Measurements from ENCODE around the gene MAP2K7. TPM values are rescaled to one million over a fixed set of nuclear protein-coding genes. Genes with fewer than 3 reads are reported as not detected.
"Not testable (repeated sequence)": the region's sequence is repeated elsewhere in the genome, so short reads cannot be mapped to it uniquely, and the experiment has no call there.

The MAP2K7 gene
- total RNA-seq, 1 experiment from 2014 or later, result 10.4 TPM

DNA sequence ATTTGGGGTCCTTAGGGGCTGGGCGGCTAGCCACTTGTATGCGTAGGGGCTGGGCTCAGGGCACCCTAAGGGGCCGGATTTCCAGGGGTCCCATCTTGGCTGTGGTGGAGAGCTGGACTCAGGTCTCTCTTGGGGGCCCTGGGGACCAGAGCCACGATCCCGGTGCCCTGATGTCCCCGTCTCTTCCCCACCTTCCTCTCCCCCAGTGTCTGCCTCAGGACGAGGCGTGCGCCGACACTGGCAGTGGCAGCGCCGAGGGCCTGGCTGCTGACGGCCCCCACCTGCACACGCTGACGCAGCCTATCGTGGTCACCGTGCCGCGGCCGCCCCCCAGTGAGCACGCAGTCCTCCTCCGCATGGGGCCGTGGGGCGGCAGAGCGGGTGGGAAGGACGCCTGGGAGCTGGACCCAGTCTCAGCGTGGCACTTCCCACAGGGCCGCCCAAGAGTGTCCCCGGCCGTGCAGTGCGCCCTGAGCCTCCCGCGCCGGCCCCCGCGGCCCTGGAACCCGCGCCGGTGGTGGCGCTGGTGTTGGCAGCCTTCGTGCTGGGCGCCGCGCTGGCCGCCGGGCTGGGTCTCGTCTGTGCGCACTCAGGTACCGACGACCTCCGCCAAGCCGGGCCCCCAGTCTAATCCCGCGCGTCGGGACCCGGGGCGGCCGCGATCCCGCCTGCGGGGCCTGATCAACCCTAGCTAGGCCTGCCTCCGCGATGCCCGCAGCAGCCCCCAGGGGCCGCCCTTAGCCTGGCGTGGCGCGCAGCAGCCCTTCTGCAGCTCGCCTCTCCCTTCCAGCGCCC, 13.8 kb downstream of the MAP2K7 start:
- H3K79me2 ChIP-seq (ENCODE audit: low read length), result no peaks in the 10 kb centered on the region

DNA sequence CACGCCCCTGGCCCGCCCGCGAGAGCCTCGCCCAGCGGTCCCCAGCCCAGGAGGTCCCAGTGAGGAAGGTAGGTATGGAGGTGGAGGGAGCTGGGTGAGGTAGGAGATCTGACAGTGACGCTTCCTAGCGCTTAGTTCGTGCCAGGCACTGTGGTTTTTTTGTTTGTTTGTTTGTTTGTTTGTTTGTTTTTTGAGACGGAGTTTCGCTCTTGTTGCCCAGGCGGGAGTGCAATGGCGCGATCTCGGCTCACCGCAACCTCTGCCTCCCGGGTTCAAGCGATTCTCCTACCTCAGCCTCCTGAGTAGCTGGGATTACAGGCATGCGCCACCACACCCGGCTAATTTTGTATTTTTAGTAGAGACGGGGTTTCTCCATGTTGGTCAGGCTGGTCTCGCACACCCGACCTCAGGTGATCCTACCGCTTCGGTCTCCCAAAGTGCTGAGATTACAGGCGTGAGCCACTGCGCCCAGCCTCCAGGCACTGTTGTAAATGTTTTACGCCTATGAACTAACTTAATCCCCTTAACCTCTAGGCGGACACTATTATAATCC, 14.5 kb downstream of the MAP2K7 start:
- not testable (repeated sequence) for H3K27ac ChIP-seq (ENCODE audit: low read length); H2AFZ ChIP-seq (ENCODE audit: low read length); H3K36me3 ChIP-seq (ENCODE audit: insufficient read depth, low read length); H3K9me3 ChIP-seq (ENCODE audit: low read length); DNase-seq; H3K9ac ChIP-seq (ENCODE audit: low read length); H3K9me2 ChIP-seq (replicated peaks; ENCODE audit: insufficient read depth, low read length); H3K4me2 ChIP-seq (ENCODE audit: low read depth, low read length, poor library complexity, severe bottlenecking); H3K27me3 ChIP-seq (ENCODE audit: low read length); H3K4me3 ChIP-seq (ENCODE audit: low read length); H3K79me2 ChIP-seq (ENCODE audit: low read length)
- peaks cover 44% of the 10 kb centered on the region for H3K4me1 ChIP-seq (ENCODE audit: low read length)
- peaks cover 19% of the 10 kb centered on the region; the same call in 1 of the 2 replicates for H4K20me1 ChIP-seq (ENCODE audit: insufficient read depth, low read depth, low read length)

More for the DNA sequence above, 13.8 kb downstream of the MAP2K7 start:
- Histone ChIP-seq H3K27me3 (ENCODE audit: low read length) (no peaks in the 10 kb centered on the region), H3K9me3 (ENCODE audit: low read length) (no peaks in the 10 kb centered on the region), H3K9ac (ENCODE audit: low read length) (peak overlapping the region; percentile 65), H3K9me2 (replicated peaks; ENCODE audit: insufficient read depth, low read length) (no peaks in the 10 kb centered on the region), H3K4me3 (ENCODE audit: low read length) (peak overlapping the region; percentile 57; the same call in 1 of the 2 replicates), H3K4me1 (ENCODE audit: low read length) (peaks cover 41% of the 10 kb centered on the region), H3K4me2 (ENCODE audit: low read depth, low read length, poor library complexity, severe bottlenecking) (peak overlapping the region; percentile 62), H3K27ac (ENCODE audit: low read length) (no peak overlapping the region), H4K20me1 (ENCODE audit: insufficient read depth, low read depth, low read length) (peaks cover 16% of the 10 kb centered on the region; the same call in 1 of the 2 replicates), H3K36me3 (ENCODE audit: insufficient read depth, low read length) (0 out of 2 replicates have a peak, but pooled peaks cover 2% of the 10 kb centered on the region), H2AFZ (ENCODE audit: low read length) (no peak overlapping the region)
- DNase-seq, result peak; percentile 74

DNA sequence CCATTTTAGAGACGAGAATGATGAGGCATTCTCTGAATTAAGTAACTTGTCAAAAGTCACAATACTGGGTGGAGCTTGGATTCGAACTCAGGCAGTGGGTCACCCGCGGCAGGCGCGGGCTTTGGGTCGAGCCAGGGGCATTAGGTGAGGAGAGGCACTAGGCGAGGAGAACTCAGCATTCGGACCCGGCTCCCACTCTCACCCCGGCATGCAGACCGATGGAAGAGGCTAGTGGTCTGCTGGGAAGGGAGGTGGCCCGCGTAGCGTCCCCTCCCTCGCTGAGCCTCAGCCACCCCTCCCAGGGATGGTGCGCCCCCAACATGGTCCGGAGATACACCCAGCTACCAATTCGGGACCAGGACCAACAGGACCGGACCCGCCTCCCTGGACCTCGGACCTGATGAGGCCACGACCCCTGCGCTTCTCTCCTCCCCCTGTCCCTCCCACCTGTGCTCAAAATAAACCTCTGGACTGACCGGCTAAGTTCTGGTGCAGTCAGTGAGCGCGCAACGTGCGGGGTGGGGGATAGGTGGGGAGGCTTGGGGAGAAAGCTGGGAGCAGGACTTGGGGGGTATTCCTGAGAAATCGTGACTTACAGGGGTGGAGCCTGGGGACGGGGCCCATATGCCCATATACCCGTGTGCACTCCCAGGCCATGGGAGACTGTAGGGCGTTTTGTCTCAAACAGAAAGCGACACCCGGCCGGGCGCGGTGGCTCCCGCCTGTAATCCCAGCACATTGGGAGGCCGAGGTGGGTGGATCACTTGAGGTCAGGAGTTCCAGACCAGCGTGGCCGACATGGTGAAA, 15.1 kb downstream of the MAP2K7 start:
- 0 out of 2 replicates have a peak, but pooled peaks cover 4% of the 10 kb centered on the region for H3K36me3 ChIP-seq (ENCODE audit: insufficient read depth, low read length)
- H2AFZ ChIP-seq (ENCODE audit: low read length), result no peak overlapping the region
- no peaks in the 10 kb centered on the region for H3K9me3 ChIP-seq (ENCODE audit: low read length)
- no peak overlapping the region for H3K27ac ChIP-seq (ENCODE audit: low read length)
- peaks cover 51% of the 10 kb centered on the region for H3K4me1 ChIP-seq (ENCODE audit: low read length)
- peaks cover 26% of the 10 kb centered on the region; the same call in 1 of the 2 replicates for H4K20me1 ChIP-seq (ENCODE audit: insufficient read depth, low read depth, low read length)
- H3K9ac ChIP-seq (ENCODE audit: low read length), result no peak overlapping the region
- DNase-seq, result no peak
- no peaks in the 10 kb centered on the region for H3K9me2 ChIP-seq (replicated peaks; ENCODE audit: insufficient read depth, low read length)
- no peak overlapping the region for H3K4me2 ChIP-seq (ENCODE audit: low read depth, low read length, poor library complexity, severe bottlenecking)
- H3K27me3 ChIP-seq (ENCODE audit: low read length), result no peaks in the 10 kb centered on the region
- H3K79me2 ChIP-seq (ENCODE audit: low read length), result no peaks in the 10 kb centered on the region
- no peak overlapping the region for H3K4me3 ChIP-seq (ENCODE audit: low read length)

DNA sequence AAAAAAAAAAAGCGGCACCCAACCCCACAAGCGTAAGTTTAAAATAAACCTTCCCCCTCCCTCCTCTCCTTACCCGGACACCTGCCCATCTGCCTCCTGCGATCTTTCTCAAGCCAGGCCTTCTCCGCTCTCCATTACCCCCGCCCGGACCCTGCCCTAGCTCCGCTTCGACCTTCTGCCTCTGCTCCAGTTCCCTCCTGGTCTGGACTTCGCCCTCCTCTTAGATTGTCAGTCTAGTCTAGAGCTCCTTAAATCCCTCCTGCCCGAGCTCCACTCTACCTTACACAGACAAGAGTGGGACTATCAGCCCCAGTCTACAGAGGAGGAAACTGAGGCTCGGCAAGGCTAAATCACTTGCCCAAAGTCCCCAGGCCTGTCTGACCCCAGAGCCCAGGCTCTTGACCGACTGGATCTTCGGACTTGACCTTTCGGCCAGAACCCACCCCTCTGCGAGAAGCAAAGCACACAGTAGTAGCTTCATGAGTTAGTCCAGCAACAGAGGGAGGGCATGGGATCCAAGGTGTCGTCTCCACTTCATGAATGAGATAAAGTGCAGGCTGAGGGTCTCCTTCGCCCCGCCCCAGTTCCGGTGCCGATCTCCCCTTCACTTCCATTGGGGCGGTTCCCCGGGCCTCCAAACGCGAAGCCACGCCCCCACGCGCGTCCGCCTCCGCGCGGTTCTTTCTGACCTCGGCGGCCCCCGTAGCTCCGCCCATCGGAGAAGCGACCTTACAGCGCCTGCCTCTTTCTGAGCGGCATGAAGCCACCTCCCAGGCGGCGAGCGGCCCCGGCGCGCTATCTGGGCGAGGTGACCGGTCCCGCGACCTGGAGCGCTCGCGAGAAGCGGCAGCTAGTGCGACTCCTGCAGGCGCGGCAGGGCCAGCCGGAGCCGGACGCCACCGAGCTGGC, 16.2 kb downstream of the MAP2K7 start, which contains the start of gene SNAPC2:
Gene SNAPC2, plus strand, starts transcription at position 729 of the 909 bp plus-strand sequence. Its CDS starts 29 bp downstream, at position 758.
- Histone ChIP-seq H3K36me3 (ENCODE audit: insufficient read depth, low read length) (0 out of 2 replicates have a peak, but pooled peaks cover 4% of the 10 kb centered on the region), H3K4me2 (ENCODE audit: low read depth, low read length, poor library complexity, severe bottlenecking) (peak within 1 kb of the TSS; percentile 95), H3K27ac (ENCODE audit: low read length) (no peak within 1 kb of the TSS), H3K9me2 (replicated peaks; ENCODE audit: insufficient read depth, low read length) (no peaks in the 10 kb centered on the region), H3K27me3 (ENCODE audit: low read length) (no peaks in the 10 kb centered on the region), H3K79me2 (ENCODE audit: low read length) (no peaks in the 10 kb centered on the region), H4K20me1 (ENCODE audit: insufficient read depth, low read depth, low read length) (peaks cover 36% of the 10 kb centered on the region; the same call in 1 of the 2 replicates), H3K9ac (ENCODE audit: low read length) (peak within 1 kb of the TSS; percentile 86), H3K4me1 (ENCODE audit: low read length) (peaks cover 56% of the 10 kb centered on the region), H3K4me3 (ENCODE audit: low read length) (peak within 1 kb of the TSS; percentile 87), H3K9me3 (ENCODE audit: low read length) (no peaks in the 10 kb centered on the region), H2AFZ (ENCODE audit: low read length) (peak within 1 kb of the TSS; percentile 93)
- DNase-seq, result peak; percentile 96

DNA sequence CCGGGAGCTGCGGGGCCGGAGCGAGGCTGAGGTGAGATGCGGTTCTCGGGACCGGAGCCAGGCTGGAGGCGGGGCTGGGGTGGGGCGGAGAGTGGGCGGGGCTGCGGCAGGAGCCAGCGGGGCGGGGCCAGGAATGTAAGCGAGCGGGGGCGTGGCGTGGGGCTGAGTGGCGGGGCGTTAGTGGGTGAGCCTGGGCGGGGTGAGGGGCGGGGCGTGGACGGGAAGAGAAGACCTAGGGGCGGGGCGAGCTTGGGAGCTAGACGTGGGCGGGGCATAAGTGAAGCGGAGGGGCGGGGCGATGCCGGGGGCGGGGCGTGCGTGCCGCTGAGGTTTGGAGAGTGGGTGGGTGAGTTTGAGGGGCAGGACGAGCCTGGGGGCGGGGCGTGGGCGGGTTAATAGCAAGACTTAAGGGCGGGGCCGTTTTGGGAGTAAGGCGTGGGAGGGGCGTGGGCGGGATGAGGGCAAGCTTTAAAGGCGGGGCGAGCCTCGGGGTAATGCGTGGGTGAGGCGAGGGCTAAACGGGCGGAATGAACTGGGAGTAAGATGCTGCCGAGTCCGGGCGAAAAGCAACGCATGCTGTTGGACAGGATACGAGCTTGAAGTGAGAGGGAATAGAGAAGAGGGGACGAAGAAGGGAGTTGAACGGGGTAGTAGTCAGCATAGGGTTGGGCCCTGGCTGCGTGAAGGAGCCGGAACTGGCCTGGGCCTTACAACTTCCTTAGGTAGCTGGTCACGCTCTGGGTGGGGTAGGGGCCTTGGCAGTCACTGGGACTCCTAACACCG, 17.0 kb downstream of the MAP2K7 start:
- H3K9me3 ChIP-seq (ENCODE audit: low read length), result no peaks in the 10 kb centered on the region
- H2AFZ ChIP-seq (ENCODE audit: low read length), result peak overlapping the region; percentile 93
- H3K27me3 ChIP-seq (ENCODE audit: low read length), result no peaks in the 10 kb centered on the region
- peaks cover 36% of the 10 kb centered on the region; the same call in 1 of the 2 replicates for H4K20me1 ChIP-seq (ENCODE audit: insufficient read depth, low read depth, low read length)
- peak overlapping the region; percentile 87 for H3K4me3 ChIP-seq (ENCODE audit: low read length)
- 0 out of 2 replicates have a peak, but pooled peaks cover 4% of the 10 kb centered on the region for H3K36me3 ChIP-seq (ENCODE audit: insufficient read depth, low read length)
- H3K9me2 ChIP-seq (replicated peaks; ENCODE audit: insufficient read depth, low read length), result no peaks in the 10 kb centered on the region
- no peaks in the 10 kb centered on the region for H3K79me2 ChIP-seq (ENCODE audit: low read length)
- DNase-seq, result peak; percentile 99
- peaks cover 58% of the 10 kb centered on the region for H3K4me1 ChIP-seq (ENCODE audit: low read length)
- H3K4me2 ChIP-seq (ENCODE audit: low read depth, low read length, poor library complexity, severe bottlenecking), result peak overlapping the region; percentile 95
- H3K27ac ChIP-seq (ENCODE audit: low read length), result no peak overlapping the region
- H3K9ac ChIP-seq (ENCODE audit: low read length), result peak overlapping the region; percentile 86

DNA sequence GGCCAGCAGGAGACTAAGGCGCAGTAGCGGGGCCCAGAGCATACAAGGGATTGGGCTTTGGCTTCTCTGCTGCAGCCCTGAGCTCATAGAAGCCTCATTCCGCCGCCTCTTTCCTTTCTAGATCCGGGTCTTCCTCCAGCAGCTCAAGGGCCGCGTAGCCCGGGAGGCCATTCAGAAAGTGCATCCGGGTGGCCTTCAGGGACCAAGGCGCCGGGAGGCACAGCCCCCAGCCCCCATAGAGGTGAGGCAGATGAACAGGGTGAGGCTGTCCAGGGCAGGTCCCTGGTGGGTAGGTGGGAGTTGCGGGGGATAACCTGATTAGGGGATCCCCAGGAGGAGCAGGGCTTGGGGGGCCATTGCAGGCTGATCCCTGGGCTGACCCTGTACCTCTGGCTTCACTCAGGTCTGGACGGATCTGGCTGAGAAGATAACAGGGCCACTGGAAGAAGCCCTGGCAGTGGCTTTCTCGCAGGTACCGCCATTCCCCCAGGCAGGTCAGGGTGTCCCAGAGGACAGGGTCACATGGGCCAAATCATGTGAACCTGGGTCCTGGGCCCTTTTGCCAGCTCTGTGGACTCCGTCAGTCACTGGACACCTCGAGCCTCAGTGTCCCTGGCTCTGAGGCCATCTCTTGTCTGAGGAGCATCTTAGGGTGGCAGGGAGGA, 17.8 kb downstream of the MAP2K7 start:
- DNase-seq, result no peak
- peaks cover 55% of the 10 kb centered on the region for H3K4me1 ChIP-seq (ENCODE audit: low read length)
- 0 out of 2 replicates have a peak, but pooled peaks cover 4% of the 10 kb centered on the region for H3K36me3 ChIP-seq (ENCODE audit: insufficient read depth, low read length)
- H3K27ac ChIP-seq (ENCODE audit: low read length), result no peak overlapping the region
- peak overlapping the region; percentile 87 for H3K4me3 ChIP-seq (ENCODE audit: low read length)
- H4K20me1 ChIP-seq (ENCODE audit: insufficient read depth, low read depth, low read length), result peaks cover 36% of the 10 kb centered on the region; the same call in 1 of the 2 replicates
- H3K4me2 ChIP-seq (ENCODE audit: low read depth, low read length, poor library complexity, severe bottlenecking), result peak overlapping the region; percentile 93
- peak overlapping the region; percentile 81 for H3K9ac ChIP-seq (ENCODE audit: low read length)
- H3K9me2 ChIP-seq (replicated peaks; ENCODE audit: insufficient read depth, low read length), result no peaks in the 10 kb centered on the region
- no peaks in the 10 kb centered on the region for H3K79me2 ChIP-seq (ENCODE audit: low read length)
- H2AFZ ChIP-seq (ENCODE audit: low read length), result peak overlapping the region; percentile 62; the same call in 1 of the 2 replicates
- H3K27me3 ChIP-seq (ENCODE audit: low read length), result no peaks in the 10 kb centered on the region
- H3K9me3 ChIP-seq (ENCODE audit: low read length), result no peaks in the 10 kb centered on the region

Measured in Karpas-422 (cell line).